SH-SY5Y (cell line): ENCODE measurements around the gene MOB1A.

Experiments used
- GATA2 ChIP-seq: IDR thresholded peaks from 2 replicates; pipeline ENCODE4 v1.6.1; 2011; ENCODE audit warnings: mild to moderate bottlenecking, low read depth, low read length
- GATA3 ChIP-seq: IDR thresholded peaks from 2 replicates; pipeline ENCODE4 v1.6.1; 2011; ENCODE audit warnings: low read depth, mild to moderate bottlenecking, low read length, moderate library complexity

DNA sequence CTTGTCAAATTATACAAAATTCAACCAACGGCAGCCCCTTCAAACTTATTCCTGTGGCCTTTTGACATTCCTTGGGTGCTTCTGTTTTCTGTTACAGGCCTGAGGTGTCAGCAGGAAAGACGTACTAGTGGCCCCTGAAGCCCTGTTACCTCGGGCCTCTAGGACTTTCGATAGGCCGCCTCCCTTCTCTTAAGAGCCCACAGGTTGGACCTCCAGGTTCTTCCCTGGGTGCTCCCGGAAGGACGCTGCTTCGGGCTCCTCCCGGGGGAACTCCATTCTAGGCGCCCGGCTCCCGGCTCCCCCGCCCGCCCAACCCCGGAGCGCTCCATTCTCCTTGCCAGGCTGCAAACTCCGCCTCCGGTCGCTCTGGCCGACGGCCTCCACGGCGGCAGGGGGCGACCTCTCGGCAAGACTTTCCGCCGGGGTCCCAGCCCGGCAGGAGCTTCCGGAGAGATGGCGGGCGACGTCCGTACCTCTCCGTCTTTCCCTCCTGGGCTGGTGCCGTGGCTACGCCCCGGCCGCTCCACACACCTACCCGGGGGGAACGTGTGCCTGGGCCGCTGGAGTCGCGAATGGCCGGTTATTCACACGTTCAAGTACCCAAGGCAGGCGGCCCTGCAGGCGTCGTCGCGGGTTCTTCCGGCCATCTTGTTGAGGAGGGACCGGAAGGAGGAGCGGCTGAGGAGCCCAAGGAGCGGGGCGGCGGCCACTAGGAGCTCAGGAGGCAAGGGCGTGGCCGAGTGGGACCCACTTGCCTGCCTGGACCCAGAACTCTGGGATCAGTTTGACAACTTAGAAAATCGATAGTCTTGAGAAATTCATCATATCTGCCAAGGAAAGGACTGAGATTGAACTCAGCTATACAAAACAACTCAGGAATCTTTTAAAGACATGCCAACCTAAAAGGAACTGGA is 58.5 kb downstream of the MOB1A start:
- TF ChIP-seq GATA2, result no peak
- no peak for TF ChIP-seq GATA3
